ENCODE measurements around the gene WDR33.

The WDR33 gene

GRCh38 chr2:127704641-127705390, 106.2 kb downstream of the WDR33 start:
- Histone ChIP-seq H3K4me3 (ENCODE audit: low read depth, low read length) (0 out of 2 replicates have a peak overlapping the region, but pooled peaks have one; percentile 0), H2AFZ (ENCODE audit: low read length, unreplicated experiment) (no peak overlapping the region), H3K27ac (ENCODE audit: low read depth, low read length) (peak overlapping the region; percentile 35; the same call in 1 of the 2 replicates), H3K36me3 (ENCODE audit: insufficient read depth, low read length) (peaks cover 9% of the 10 kb centered on the region; the same call in 1 of the 2 replicates), H3K79me2 (ENCODE audit: control insufficient read depth, insufficient read depth, low read length, unreplicated experiment) (peaks cover 15% of the 10 kb centered on the region), H3K27me3 (ENCODE audit: insufficient read depth, low read length) (no peaks in the 10 kb centered on the region), H3K4me1 (ENCODE audit: control insufficient read depth, insufficient read depth, low read length, unreplicated experiment) (peaks cover 28% of the 10 kb centered on the region)

GRCh38 chr2:127703282-127703681, 107.7 kb downstream of the WDR33 start:
- Histone ChIP-seq H2AFZ (ENCODE audit: low read length, unreplicated experiment) (no peak overlapping the region), H3K79me2 (ENCODE audit: control insufficient read depth, insufficient read depth, low read length, unreplicated experiment) (peaks cover 15% of the 10 kb centered on the region), H3K4me1 (ENCODE audit: control insufficient read depth, insufficient read depth, low read length, unreplicated experiment) (peaks cover 28% of the 10 kb centered on the region), H3K27ac (ENCODE audit: low read depth, low read length) (no peak overlapping the region), H3K4me3 (ENCODE audit: low read depth, low read length) (peak overlapping the region; percentile 80; the same call in 1 of the 2 replicates), H3K36me3 (ENCODE audit: insufficient read depth, low read length) (peaks cover 5% of the 10 kb centered on the region; the same call in 1 of the 2 replicates), H3K27me3 (ENCODE audit: insufficient read depth, low read length) (no peaks in the 10 kb centered on the region)

- peak overlapping the region; percentile 80 for H3K4me3 ChIP-seq (ENCODE audit: low read depth, low read length)
- peaks cover 5% of the 10 kb centered on the region; the same call in 1 of the 2 replicates for H3K36me3 ChIP-seq (ENCODE audit: insufficient read depth, low read length)
- H2AFZ ChIP-seq (ENCODE audit: low read length, unreplicated experiment): peak overlapping the region; percentile 87
- H3K27me3 ChIP-seq (ENCODE audit: insufficient read depth, low read length): no peaks in the 10 kb centered on the region
- peak overlapping the region; percentile 78 for H3K27ac ChIP-seq (ENCODE audit: low read depth, low read length)
- H3K4me1 ChIP-seq (ENCODE audit: control insufficient read depth, insufficient read depth, low read length, unreplicated experiment): peaks cover 28% of the 10 kb centered on the region
- H3K79me2 ChIP-seq (ENCODE audit: control insufficient read depth, insufficient read depth, low read length, unreplicated experiment): peaks cover 15% of the 10 kb centered on the region
Measured at GRCh38 chr2:127702395-127703009, 108.5 kb downstream of the WDR33 start.

GRCh38 chr2:127701651-127702394, 109.1 kb downstream of the WDR33 start:
- Histone ChIP-seq H2AFZ (ENCODE audit: low read length, unreplicated experiment) (peak overlapping the region; percentile 87), H3K36me3 (ENCODE audit: insufficient read depth, low read length) (peaks cover 5% of the 10 kb centered on the region; the same call in 1 of the 2 replicates)

GRCh38 chr2:127701193-127701650, 109.7 kb downstream of the WDR33 start, which contains the start of gene SFT2D3:
Gene SFT2D3, plus strand, starts transcription at chr2:127701497. Its CDS starts 32 bp downstream, at chr2:127701529.
- peak within 1 kb of the TSS; percentile 78 for H3K27ac ChIP-seq (ENCODE audit: low read depth, low read length)
- H3K36me3 ChIP-seq (ENCODE audit: insufficient read depth, low read length): peaks cover 5% of the 10 kb centered on the region; the same call in 1 of the 2 replicates
- peak within 1 kb of the TSS; percentile 80 for H3K4me3 ChIP-seq (ENCODE audit: low read depth, low read length)
- H3K79me2 ChIP-seq (ENCODE audit: control insufficient read depth, insufficient read depth, low read length, unreplicated experiment): peaks cover 15% of the 10 kb centered on the region
- H3K4me1 ChIP-seq (ENCODE audit: control insufficient read depth, insufficient read depth, low read length, unreplicated experiment): peaks cover 30% of the 10 kb centered on the region
- peak within 1 kb of the TSS; percentile 87 for H2AFZ ChIP-seq (ENCODE audit: low read length, unreplicated experiment)
- no peaks in the 10 kb centered on the region for H3K27me3 ChIP-seq (ENCODE audit: insufficient read depth, low read length)

More at GRCh38 chr2:127701651-127702394, 109.1 kb downstream of the WDR33 start:
- Histone ChIP-seq H3K79me2 (ENCODE audit: control insufficient read depth, insufficient read depth, low read length, unreplicated experiment) (peaks cover 15% of the 10 kb centered on the region), H3K27ac (ENCODE audit: low read depth, low read length) (peak overlapping the region; percentile 78), H3K4me1 (ENCODE audit: control insufficient read depth, insufficient read depth, low read length, unreplicated experiment) (peaks cover 28% of the 10 kb centered on the region), H3K27me3 (ENCODE audit: insufficient read depth, low read length) (no peaks in the 10 kb centered on the region), H3K4me3 (ENCODE audit: low read depth, low read length) (peak overlapping the region; percentile 80)

GRCh38 chr2:127700527-127701192, 110.3 kb downstream of the WDR33 start:
- H3K4me1 ChIP-seq (ENCODE audit: control insufficient read depth, insufficient read depth, low read length, unreplicated experiment): peaks cover 32% of the 10 kb centered on the region

GRCh38 chr2:127698553-127699355, 112.2 kb downstream of the WDR33 start:
- H3K27me3 ChIP-seq (ENCODE audit: insufficient read depth, low read length): no peaks in the 10 kb centered on the region
- H3K4me3 ChIP-seq (ENCODE audit: low read depth, low read length): no peak overlapping the region
- H3K4me1 ChIP-seq (ENCODE audit: control insufficient read depth, insufficient read depth, low read length, unreplicated experiment): peaks cover 20% of the 10 kb centered on the region
- H3K27ac ChIP-seq (ENCODE audit: low read depth, low read length): no peak overlapping the region
- no peak overlapping the region for H2AFZ ChIP-seq (ENCODE audit: low read length, unreplicated experiment)
- H3K36me3 ChIP-seq (ENCODE audit: insufficient read depth, low read length): peaks cover 5% of the 10 kb centered on the region; the same call in 1 of the 2 replicates
- H3K79me2 ChIP-seq (ENCODE audit: control insufficient read depth, insufficient read depth, low read length, unreplicated experiment): peaks cover 15% of the 10 kb centered on the region

More at GRCh38 chr2:127700527-127701192, 110.3 kb downstream of the WDR33 start:
- peak overlapping the region; percentile 78; the same call in 1 of the 2 replicates for H3K27ac ChIP-seq (ENCODE audit: low read depth, low read length)
- H3K79me2 ChIP-seq (ENCODE audit: control insufficient read depth, insufficient read depth, low read length, unreplicated experiment): peaks cover 15% of the 10 kb centered on the region
- peak overlapping the region; percentile 87 for H2AFZ ChIP-seq (ENCODE audit: low read length, unreplicated experiment)
- H3K4me3 ChIP-seq (ENCODE audit: low read depth, low read length): peak overlapping the region; percentile 80
- H3K36me3 ChIP-seq (ENCODE audit: insufficient read depth, low read length): peaks cover 5% of the 10 kb centered on the region; the same call in 1 of the 2 replicates
- H3K27me3 ChIP-seq (ENCODE audit: insufficient read depth, low read length): no peaks in the 10 kb centered on the region

GRCh38 chr2:127697482-127698180, 113.3 kb downstream of the WDR33 start:
- Histone ChIP-seq H3K4me1 (ENCODE audit: control insufficient read depth, insufficient read depth, low read length, unreplicated experiment) (peaks cover 11% of the 10 kb centered on the region), H2AFZ (ENCODE audit: low read length, unreplicated experiment) (no peak overlapping the region), H3K36me3 (ENCODE audit: insufficient read depth, low read length) (no peaks in the 10 kb centered on the region), H3K79me2 (ENCODE audit: control insufficient read depth, insufficient read depth, low read length, unreplicated experiment) (peaks cover 6% of the 10 kb centered on the region), H3K27me3 (ENCODE audit: insufficient read depth, low read length) (no peaks in the 10 kb centered on the region), H3K4me3 (ENCODE audit: low read depth, low read length) (no peak overlapping the region), H3K27ac (ENCODE audit: low read depth, low read length) (no peak overlapping the region)

Data from ACC112 (cell line).